Measurements from ENCODE around the gene CD70.

DNA sequence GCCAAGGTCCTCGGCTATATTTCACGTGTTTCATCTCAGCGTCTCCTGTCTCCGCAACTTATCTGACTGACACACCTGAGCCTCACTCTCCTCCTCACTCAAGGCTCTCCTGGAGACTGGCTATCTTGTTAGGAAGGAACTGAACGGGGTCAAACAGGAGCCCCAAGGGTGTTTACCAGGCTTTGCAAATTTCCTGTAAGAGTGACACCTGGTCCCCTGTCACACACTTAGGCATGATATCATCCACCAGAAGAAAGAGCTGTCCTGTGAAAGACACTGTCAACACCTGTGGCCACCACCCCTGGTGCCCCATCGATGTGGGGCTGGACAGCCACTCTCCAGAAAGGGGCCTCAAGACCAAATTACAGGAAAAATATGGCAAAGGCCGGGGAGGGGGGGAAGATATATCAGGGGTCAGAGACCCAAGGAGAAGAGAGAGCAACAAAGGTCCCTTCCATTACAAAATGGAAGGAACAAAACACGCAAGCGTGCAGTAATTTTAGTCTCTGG is 2.9 kb downstream of the CD70 start:
- TF ChIP-seq CTCF (IDR thresholded peaks at IDR 0.05) = no peak
- TF ChIP-seq POLR2A (IDR thresholded peaks at IDR 0.05) = no peak

Measured in lower leg skin (tissue), 3 donors.